GM18951 (cell line): ENCODE measurements around the gene FBLN1.
"Not testable (repeated sequence)": the region's sequence is repeated elsewhere in the genome, so short reads cannot be mapped to it uniquely, and the experiment has no call there.

Experiments
- POLR2A ChIP-seq: IDR thresholded peaks from 4 replicates; pipeline ENCODE4 v1.6.1; 2011; ENCODE audit warnings: mild to moderate bottlenecking; ENCODE audit not compliant: insufficient read length, insufficient read depth; ENCODE audit errors: extremely low read depth
- in situ Hi-C: fragments of 300-500 bp; cut with MboI; formaldehyde crosslinking; loops from one replicate; pipeline ENCODE4 v1.12.0; 2022; ENCODE audit warnings: low sequenced_read_pairs, mixed read lengths, inconsistent platforms; ENCODE audit not compliant: unreplicated experiment

FBLN1 gene

GRCh38 chr22:45590262-45590661, 87.6 kb downstream of the FBLN1 start:
- TF ChIP-seq POLR2A, result no peak
- in situ Hi-C loops, result loop anchor here (25.0 kb wide), 1 partner anchor 522 kb away; no protein-coding TSS in a partner anchor

GRCh38 chr22:45591633-45592213, 89.0 kb downstream of the FBLN1 start:
- in situ Hi-C loops, result loop anchor here (25.0 kb wide), 1 partner anchor 521 kb away; no protein-coding TSS in a partner anchor

GRCh38 chr22:45594123-45594941, 91.6 kb downstream of the FBLN1 start:
- TF ChIP-seq POLR2A, result no peak
- in situ Hi-C loops, result loop anchor here (25.0 kb wide), 1 partner anchor 518 kb away; no protein-coding TSS in a partner anchor

- in situ Hi-C loops, result loop anchor here (25.0 kb wide), 1 partner anchor 515 kb away; no protein-coding TSS in a partner anchor
- TF ChIP-seq POLR2A, result no peak
These were observed 94.9 kb downstream of the FBLN1 start for GRCh38 chr22:45597460-45598192.

GRCh38 chr22:45598596-45599217, 96.0 kb downstream of the FBLN1 start:
- TF ChIP-seq POLR2A, result no peak
- in situ Hi-C loops, result loop anchor here (25.0 kb wide), 1 partner anchor 514 kb away; no protein-coding TSS in a partner anchor

GRCh38 chr22:45599836-45600577, 97.3 kb downstream of the FBLN1 start:
- no peak for TF ChIP-seq POLR2A
- in situ Hi-C loops, result loop anchor here (25.0 kb wide), 1 partner anchor 512 kb away; no protein-coding TSS in a partner anchor

- no peak for TF ChIP-seq POLR2A
- in situ Hi-C loops, result no loop called here
These were observed 98.4 kb downstream of the FBLN1 start for GRCh38 chr22:45600790-45601730.

GRCh38 chr22:45602004-45602733, 99.5 kb downstream of the FBLN1 start:
- in situ Hi-C loops, result no loop called here
- no peak for TF ChIP-seq POLR2A

- in situ Hi-C loops, result no loop called here
- no peak for TF ChIP-seq POLR2A
These were observed 100.3 kb downstream of the FBLN1 start for GRCh38 chr22:45602824-45603595.

GRCh38 chr22:45603619-45604018, 100.9 kb downstream of the FBLN1 start:
- TF ChIP-seq POLR2A, result no peak
- in situ Hi-C loops, result no loop called here

- in situ Hi-C loops, result not testable (repeated sequence)
These were observed 105.4 kb downstream of the FBLN1 start for GRCh38 chr22:45608045-45608444.
